ENCODE data around the gene SH3RF3. TPM values are rescaled to one million over a fixed set of nuclear protein-coding genes. Genes with fewer than 3 reads are reported as not detected.

The SH3RF3 gene
- total RNA-seq, 2 donors from 2014 or later = 8.0 to 8.8 TPM

GRCh38 chr2:109126501-109126860, 2.5 kb upstream of the SH3RF3 start:
- peak; percentile 38 for DNase-seq (ENCODE audit: low spot score)
- peaks cover 0 to 26% of the 10 kb centered on the region in 2 donors for H3K4me1 ChIP-seq
- H3K4me3 ChIP-seq = no peak overlapping the region
- H3K9me3 ChIP-seq = no peaks in the 10 kb centered on the region
- TF ChIP-seq CTCF (IDR thresholded peaks at IDR 0.05) = no peak
- H3K27ac ChIP-seq = no peak overlapping the region
- no peaks in the 10 kb centered on the region for H3K27me3 ChIP-seq
- no peaks in the 10 kb centered on the region for H3K36me3 ChIP-seq

DNA sequence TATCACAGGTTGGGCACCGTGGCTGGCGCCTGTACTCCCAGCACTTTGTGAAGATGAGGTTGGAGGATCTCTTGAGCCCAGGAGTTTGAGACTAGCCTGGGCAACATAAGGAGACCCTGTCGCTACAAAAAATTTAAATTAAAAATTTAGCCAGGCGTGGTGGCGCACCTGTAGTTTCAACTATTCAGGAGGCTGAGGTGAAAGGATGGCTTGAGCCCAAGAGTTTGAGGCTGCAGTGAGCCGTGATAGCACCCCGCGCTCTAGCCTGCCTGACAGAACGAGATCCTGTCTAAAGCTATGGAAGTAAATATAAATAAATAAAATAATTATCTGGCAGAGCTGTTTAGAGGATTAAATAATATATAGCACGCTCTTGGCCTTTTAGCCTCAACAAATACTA, 1.4 kb upstream of the SH3RF3 start:
- no peak for DNase-seq (ENCODE audit: low spot score)
- Histone ChIP-seq H3K9me3 (no peaks in the 10 kb centered on the region), H3K4me1 (peaks cover 0 to 26% of the 10 kb centered on the region in 2 donors), H3K27me3 (no peaks in the 10 kb centered on the region), H3K27ac (no peak overlapping the region), H3K36me3 (no peaks in the 10 kb centered on the region), H3K4me3 (no peak overlapping the region)
- TF ChIP-seq CTCF (IDR thresholded peaks at IDR 0.05) = no peak

DNA sequence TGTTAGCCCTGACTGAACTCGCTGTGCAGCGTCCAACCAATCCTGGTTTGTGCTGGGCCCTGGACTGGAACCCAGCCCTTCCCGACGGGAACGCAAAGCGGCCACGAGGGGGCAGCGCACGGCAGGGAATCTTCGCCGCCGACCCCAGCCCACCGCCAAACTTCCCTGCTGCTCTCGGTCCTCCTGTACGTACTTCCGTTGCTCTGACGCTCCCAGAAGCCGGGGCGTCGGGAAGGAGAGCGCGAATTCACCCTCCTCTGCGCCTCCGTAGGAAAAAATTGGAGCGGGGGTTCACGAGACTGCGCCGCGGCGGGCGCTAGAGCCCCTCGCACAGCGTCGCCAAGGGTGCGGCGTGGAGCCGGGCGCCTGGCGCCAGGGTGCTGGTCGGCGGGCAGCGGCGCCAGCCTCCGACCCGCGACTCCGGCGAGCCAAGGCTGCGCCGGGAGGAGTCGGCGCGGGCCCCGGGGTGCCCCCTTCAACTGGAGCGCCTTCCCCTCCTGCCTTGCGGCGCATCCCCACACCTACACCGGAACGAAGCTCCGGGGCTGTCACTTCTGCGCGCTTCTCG, 873 bp upstream of the SH3RF3 start:
- H3K27ac ChIP-seq = peak overlapping the region; percentile 61 to 76

DNA sequence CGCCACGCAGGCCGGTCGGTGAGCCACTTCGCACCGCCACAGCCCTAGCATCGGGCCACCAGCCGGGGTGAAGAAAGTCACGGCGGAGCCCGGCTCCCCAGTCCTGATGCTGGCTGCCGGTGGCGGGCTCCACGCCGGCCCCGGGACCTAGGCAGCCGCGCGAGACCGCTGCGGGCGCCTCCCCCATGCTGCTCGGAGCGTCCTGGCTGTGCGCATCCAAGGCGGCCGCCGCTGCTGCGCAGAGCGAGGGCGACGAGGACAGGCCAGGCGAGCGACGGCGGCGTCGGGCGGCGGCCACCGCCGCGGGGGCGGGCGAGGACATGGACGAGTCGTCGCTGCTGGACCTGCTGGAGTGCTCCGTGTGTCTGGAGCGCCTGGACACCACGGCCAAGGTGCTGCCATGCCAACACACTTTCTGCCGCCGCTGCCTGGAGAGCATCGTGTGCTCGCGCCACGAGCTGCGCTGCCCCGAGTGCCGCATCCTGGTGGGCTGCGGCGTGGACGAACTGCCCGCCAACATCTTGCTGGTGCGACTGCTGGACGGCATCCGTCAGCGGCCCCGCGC, 433 bp downstream of the SH3RF3 start:
- peak overlapping the region; percentile 52 to 69 for H3K4me3 ChIP-seq
- H3K4me1 ChIP-seq = peaks cover 0 to 26% of the 10 kb centered on the region in 2 donors
- H3K9me3 ChIP-seq = no peaks in the 10 kb centered on the region
- H3K36me3 ChIP-seq = no peaks in the 10 kb centered on the region
- H3K27ac ChIP-seq = peak overlapping the region; percentile 61 to 76
- no peak for TF ChIP-seq CTCF (IDR thresholded peaks at IDR 0.05)
- no peaks in the 10 kb centered on the region for H3K27me3 ChIP-seq
- DNase-seq (ENCODE audit: low spot score) = no peak

More for the DNA sequence above, 873 bp upstream of the SH3RF3 start:
- Histone ChIP-seq H3K9me3 (no peaks in the 10 kb centered on the region), H3K4me1 (peaks cover 0 to 26% of the 10 kb centered on the region in 2 donors), H3K4me3 (peak overlapping the region; percentile 52 to 69), H3K36me3 (no peaks in the 10 kb centered on the region), H3K27me3 (no peaks in the 10 kb centered on the region)
- DNase-seq (ENCODE audit: low spot score) = peak; percentile 83
- TF ChIP-seq CTCF (IDR thresholded peaks at IDR 0.05) = peak; percentile 87 to 98

GRCh38 chr2:109129921-109130722, 1.1 kb downstream of the SH3RF3 start:
- Histone ChIP-seq H3K27me3 (no peaks in the 10 kb centered on the region), H3K36me3 (no peaks in the 10 kb centered on the region), H3K9me3 (no peaks in the 10 kb centered on the region), H3K27ac (peak overlapping the region; percentile 14 to 35), H3K4me1 (peaks cover 0 to 28% of the 10 kb centered on the region in 2 donors), H3K4me3 (peak overlapping the region; percentile 52 to 69)
- TF ChIP-seq CTCF (IDR thresholded peaks at IDR 0.05) = no peak
- no peak for DNase-seq (ENCODE audit: low spot score)
